Measurements from ENCODE around the gene CARS2.
A peak's percentile ranks its signal among the peaks of the same experiment; 100 is the strongest.

Gene CARS2

GRCh38 chr13:110705826-110706569 is at the start of gene CARS2:
Gene CARS2, minus strand, starts transcription at chr13:110706116. Its CDS starts 23 bp downstream, at chr13:110706093.
- no peak for TF ChIP-seq CTCF (IDR thresholded peaks at IDR 0.05; ENCODE audit: low read depth, low read length)

GRCh38 chr13:110748271-110748670 is 42.4 kb upstream of the CARS2 start:
- H3K4me3 ChIP-seq (ENCODE audit: low read depth, low read length) = no peak overlapping the region
- no peak for TF ChIP-seq CTCF (IDR thresholded peaks at IDR 0.05; ENCODE audit: low read depth, low read length)

More at GRCh38 chr13:110705826-110706569, at the start of gene CARS2:
- H3K4me3 ChIP-seq (ENCODE audit: low read depth, low read length) = peak within 1 kb of the TSS; percentile 76

GRCh38 chr13:110746438-110746837 is 40.5 kb upstream of the CARS2 start:
- no peak for TF ChIP-seq CTCF (IDR thresholded peaks at IDR 0.05; ENCODE audit: low read depth, low read length)
- no peak overlapping the region for H3K4me3 ChIP-seq (ENCODE audit: low read depth, low read length)

- no peak for TF ChIP-seq CTCF (IDR thresholded peaks at IDR 0.05; ENCODE audit: low read depth, low read length)
- H3K4me3 ChIP-seq (ENCODE audit: low read depth, low read length) = no peak overlapping the region
These were observed 37.8 kb upstream of the CARS2 start for GRCh38 chr13:110743687-110744086.

- no peak overlapping the region for H3K4me3 ChIP-seq (ENCODE audit: low read depth, low read length)
- no peak for TF ChIP-seq CTCF (IDR thresholded peaks at IDR 0.05; ENCODE audit: low read depth, low read length)
These were observed 31.6 kb upstream of the CARS2 start for GRCh38 chr13:110737555-110737954.

- TF ChIP-seq CTCF (IDR thresholded peaks at IDR 0.05; ENCODE audit: low read depth, low read length) = no peak
- H3K4me3 ChIP-seq (ENCODE audit: low read depth, low read length) = no peak overlapping the region
These were observed 28.6 kb upstream of the CARS2 start for GRCh38 chr13:110734561-110734960.

- no peak overlapping the region for H3K4me3 ChIP-seq (ENCODE audit: low read depth, low read length)
- no peak for TF ChIP-seq CTCF (IDR thresholded peaks at IDR 0.05; ENCODE audit: low read depth, low read length)
These were observed 25.2 kb upstream of the CARS2 start for GRCh38 chr13:110731072-110731471.

Measured in WI38 (cell line).